Psoas muscle (tissue), 8 donors: ENCODE measurements around the gene PTPMT1. TPM values are rescaled to one million over a fixed set of nuclear protein-coding genes. Genes with fewer than 3 reads are reported as not detected.
A peak's percentile ranks its signal among the peaks of the same experiment; 100 is the strongest.
"Not testable (repeated sequence)": the region's sequence is repeated elsewhere in the genome, so short reads cannot be mapped to it uniquely, and the experiment has no call there.

Experiments used
- ATAC-seq, 4 donors: fragments of 200-7000 bp; cut with Tn5 transposase; one replicate each; pipeline ENCODE4 v1.9.1; 2020; ENCODE audit warnings: moderate library complexity in 3 of 4, mild to moderate bottlenecking in 2 of 4
- DNase-seq, 2 donors: peaks; one replicate each; pipeline ENCODE4 v3.0.0-alpha.2; 2020
- H3K27ac ChIP-seq: fragments of 200-600 bp; one replicate; pipeline ENCODE4 v1.8.0; 2022
- H3K27me3 ChIP-seq, 3 donors: fragments of 200-600 bp in 1 of 3; one replicate each; pipeline versions ENCODE4 v1.6.1 to v1.8.0; 2013 to 2022; ENCODE audit warnings: low read length in 2 of 3, mild to moderate bottlenecking in 2 of 3, moderate library complexity in 1 of 3; ENCODE audit not compliant: insufficient read depth in 3 of 3
- H3K36me3 ChIP-seq, 2 donors: fragments of 200-600 bp in 1 of 2; one replicate each; pipeline versions ENCODE4 v1.6.1 to v1.8.0; 2013 to 2022; ENCODE audit warnings: low read depth in 1 of 2, mild to moderate bottlenecking in 1 of 2, moderate library complexity in 1 of 2; ENCODE audit not compliant: insufficient read depth in 1 of 2
- H3K4me1 ChIP-seq: fragments of 200-600 bp; one replicate; pipeline ENCODE4 v1.8.0; 2022
- H3K4me3 ChIP-seq: fragments of 200-600 bp; one replicate; pipeline ENCODE4 v1.8.0; 2022; ENCODE audit warnings: mild to moderate bottlenecking
- H3K9me3 ChIP-seq: fragments of 200-600 bp; one replicate; pipeline ENCODE4 v1.8.0; 2022
- CTCF ChIP-seq: fragments of 200-600 bp; IDR thresholded peaks from one replicate; pipeline ENCODE4 v1.8.0; 2022; ENCODE audit warnings: antibody characterized with exemption
- WGBS, 3 donors: extraction: QIAGEN DNeasy Blood & Tissue Kit; methylation state at CpG; one replicate each; pipeline versions ENCODE4 v1.1.6 to v1.1.7; 2013; 5-methylcytosine and 5-hydroxymethylcytosine counted together
- intact Hi-C, 2 donors: fragments of 100-400 bp; cut with DNase I; formaldehyde crosslinking; loops; one replicate each; pipeline versions ENCODE4 v1.11.0 to v1.14.2; 2022
- polyA plus RNA-seq, 3 donors: library from polyadenylated mRNA; stranded (reverse); fragments of 200-250 nt; gene quantifications; one replicate each; pipeline ENCODE4 v1.2.3, GENCODE V29; 2013
- total RNA-seq, 4 donors: library from RNA; stranded (reverse); fragmentation: NEBNext Ultra II Directional in 2 of 4; extraction: Animal tissue kit (Norgen Biotek cat#: 25700) in 2 of 4; gene quantifications; one replicate each; pipeline versions ENCODE4 v1.2.1 to v1.2.4, GENCODE V29; 2021 to 2023
- donor health status: healthy with polysubstance abuse.
- donor health status: DM: no; HTN: no; CAD: no; lungs with moderate emphysema.
- donor health status: Bipolar disorder and iron deficiency.
- donor health status: healthy.
- donor health status: DM: yes; HTN: yes; CAD: no.
- donor health status: DM: no; HTN: no; CAD: no.
- donor health status: DM: no; HTN: no; CAD: no.
- donor health status: DM: yes; HTN: yes; CAD: no.

Gene PTPMT1
- total and polyA plus RNA-seq, 7 donors = 20.9 to 40.3 (median 34.5) TPM

GRCh38 chr11:47553406-47553743 lies 12.0 kb upstream of the PTPMT1 start:
- H3K27me3 ChIP-seq = no peaks in the 10 kb centered on the region
- peak overlapping the region; percentile 81 for H3K4me3 ChIP-seq
- peaks cover 0 to 4% of the 10 kb centered on the region in 2 donors for H3K36me3 ChIP-seq
- peak overlapping the region; percentile 98 for H3K27ac ChIP-seq
- WGBS, 3 donors = 4 to 10% (median 8%) methylated on average over 9 of the region's 9 CpGs
- peak in 2 of 4 donors; percentile 7 to 16 for ATAC-seq
- H3K9me3 ChIP-seq = no peaks in the 10 kb centered on the region
- intact Hi-C loops = loop anchor here (5.0 kb wide), 1 partner anchor 36 kb away; no protein-coding TSS in a partner anchor
- TF ChIP-seq CTCF = no peak
- peaks cover 35% of the 10 kb centered on the region for H3K4me1 ChIP-seq
- DNase-seq = no peak

GRCh38 chr11:47557004-47557403 lies 8.4 kb upstream of the PTPMT1 start:
- 97% methylated on average over 10 to 12 of the region's 12 CpGs for WGBS, 3 donors
- DNase-seq, H3K36me3 ChIP-seq, H3K4me3 ChIP-seq, H3K9me3 ChIP-seq, intact Hi-C loops, H3K27ac ChIP-seq, ATAC-seq, H3K27me3 ChIP-seq: not testable (repeated sequence)
- peaks cover 18% of the 10 kb centered on the region for H3K4me1 ChIP-seq

GRCh38 chr11:47558695-47559094 lies 6.7 kb upstream of the PTPMT1 start:
- no peak for TF ChIP-seq CTCF
- WGBS, 3 donors = 96 to 100% (median 100%) methylated on average over 1 of the region's 1 CpG
- Histone ChIP-seq H3K27ac (no peak overlapping the region), H3K4me3 (no peak overlapping the region), H3K9me3 (no peaks in the 10 kb centered on the region), H3K4me1 (peaks cover 18% of the 10 kb centered on the region), H3K36me3 (no peaks in the 10 kb centered on the region), H3K27me3 (no peaks in the 10 kb centered on the region)
- DNase-seq (no peak), ATAC-seq (no peak)
- intact Hi-C loops = no loop called here

GRCh38 chr11:47560426-47560825 lies 5.0 kb upstream of the PTPMT1 start:
- 27 to 46% (median 34%) methylated on average over 2 of the region's 2 CpGs for WGBS, 3 donors
- H3K27ac ChIP-seq = peak overlapping the region; percentile 46
- H3K4me3 ChIP-seq = no peak overlapping the region
- ATAC-seq (peak; percentile 23 to 53 (median 34)), DNase-seq (no peak)
- peaks cover 14% of the 10 kb centered on the region for H3K4me1 ChIP-seq
- no peaks in the 10 kb centered on the region for H3K9me3 ChIP-seq
- H3K36me3 ChIP-seq = no peaks in the 10 kb centered on the region
- no peak for TF ChIP-seq CTCF
- H3K27me3 ChIP-seq = no peaks in the 10 kb centered on the region
- intact Hi-C loops = no loop called here

GRCh38 chr11:47562393-47562792 lies 3.0 kb upstream of the PTPMT1 start:
- peaks cover 21% of the 10 kb centered on the region for H3K4me1 ChIP-seq
- H3K9me3 ChIP-seq, intact Hi-C loops, H3K4me3 ChIP-seq, H3K36me3 ChIP-seq, DNase-seq, H3K27ac ChIP-seq, H3K27me3 ChIP-seq, ATAC-seq: not testable (repeated sequence)
- WGBS, 3 donors = 96 to 98% (median 97%) methylated on average over 4 of the region's 4 CpGs

GRCh38 chr11:47564366-47564765 lies 1.0 kb upstream of the PTPMT1 start:
- Histone ChIP-seq H3K27ac (peak overlapping the region; percentile 83), H3K4me3 (peak overlapping the region; percentile 97), H3K36me3 (peaks cover 0 to 11% of the 10 kb centered on the region in 2 donors), H3K4me1 (peaks cover 21% of the 10 kb centered on the region)
- DNase-seq, H3K9me3 ChIP-seq, ATAC-seq, intact Hi-C loops, H3K27me3 ChIP-seq: not testable (repeated sequence)
- WGBS, 3 donors = 94 to 97% (median 95%) methylated on average over 10 of the region's 10 CpGs
